ENCODE measurements around the gene PROCR.
"Not testable (repeated sequence)": the region's sequence is repeated elsewhere in the genome, so short reads cannot be mapped to it uniquely, and the experiment has no call there.

Gene PROCR

GRCh38 chr20:35196313-35196712, 24.4 kb downstream of the PROCR start:
- DNase-seq: no peak

- DNase-seq: no peak
Measured at GRCh38 chr20:35199740-35200139, 27.9 kb downstream of the PROCR start.

GRCh38 chr20:35200267-35200666, 28.4 kb downstream of the PROCR start:
- no peak for DNase-seq

GRCh38 chr20:35201467-35201866, 29.6 kb downstream of the PROCR start:
- DNase-seq: not testable (repeated sequence)

GRCh38 chr20:35206802-35207201, 34.9 kb downstream of the PROCR start:
- no peak for DNase-seq

- no peak for DNase-seq
Measured at GRCh38 chr20:35207950-35208611, 36.2 kb downstream of the PROCR start.

GRCh38 chr20:35215066-35215956, 43.4 kb downstream of the PROCR start:
- DNase-seq: no peak

- DNase-seq: no peak
Measured at GRCh38 chr20:35216541-35216940, 44.7 kb downstream of the PROCR start.

GRCh38 chr20:35223941-35224340, 52.1 kb downstream of the PROCR start:
- no peak for DNase-seq

- no peak for DNase-seq
Measured at GRCh38 chr20:35224536-35224935, 52.7 kb downstream of the PROCR start.

- no peak for DNase-seq
Measured at GRCh38 chr20:35225319-35226125, 53.6 kb downstream of the PROCR start.

GRCh38 chr20:35226126-35226883, 54.4 kb downstream of the PROCR start, which contains the start of gene MMP24:
MMP24 (plus strand) TSS chr20:35226690; CDS start chr20:35226739, 49 bp downstream.
- no peak for DNase-seq
